ENCODE data around the gene RGL3. TPM values are rescaled to one million over a fixed set of nuclear protein-coding genes. Genes with fewer than 3 reads are reported as not detected.

The RGL3 gene
- total RNA-seq, 1 experiment from 2014 or later: 22.6 TPM

DNA sequence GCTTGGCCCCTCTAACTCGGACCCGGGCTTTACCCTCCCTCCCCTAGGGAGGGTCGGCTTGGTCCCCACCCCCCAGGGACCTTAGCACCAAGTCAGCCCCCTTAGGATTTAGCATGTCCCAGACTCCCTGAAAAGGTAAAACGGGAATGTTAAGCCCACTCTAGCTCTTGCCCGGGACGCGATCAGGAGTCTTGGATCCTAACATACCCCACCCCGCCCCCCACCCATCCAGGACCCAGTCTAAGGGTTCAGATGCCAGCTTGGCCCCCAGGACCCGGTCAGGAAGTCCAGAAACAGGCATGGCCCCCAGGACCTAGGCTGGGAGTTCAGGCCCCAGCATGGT, 35.4 kb downstream of the RGL3 start:
- H3K36me3 ChIP-seq (ENCODE audit: control insufficient read depth, insufficient read depth, low read length): no peaks in the 10 kb centered on the region; the same call in 1 of the 2 replicates
- ATAC-seq (no peak), DNase-seq (ENCODE audit: low read depth, low spot score) (no peak)
- 0 out of 2 replicates have a peak overlapping the region, but pooled peaks have one; percentile 17 for H3K27ac ChIP-seq (ENCODE audit: low read length)
- H3K4me3 ChIP-seq (ENCODE audit: low read depth in 2 of 2, low read length in 2 of 2): peak overlapping the region; percentile 62 to 75
- ChIA-PET POLR2A (interaction anchor here (0.6 to 0.7 kb wide), 2 partner anchors 47 to 291 kb away, joined by 3 to 5 read pairs; no protein-coding TSS in a partner anchor), CTCF (interaction anchor here (0.9 to 1.4 kb wide), 2 partner anchors 90 to 99 kb away, joined by 8 to 10 read pairs; no protein-coding TSS in a partner anchor)
- H3K9me3 ChIP-seq (ENCODE audit: control insufficient read depth, insufficient read depth, low read depth, low read length): no peaks in the 10 kb centered on the region
- no peaks in the 10 kb centered on the region for H3K27me3 ChIP-seq (ENCODE audit: control insufficient read depth, insufficient read depth, low read length)
- TF ChIP-seq, protein P1, sequence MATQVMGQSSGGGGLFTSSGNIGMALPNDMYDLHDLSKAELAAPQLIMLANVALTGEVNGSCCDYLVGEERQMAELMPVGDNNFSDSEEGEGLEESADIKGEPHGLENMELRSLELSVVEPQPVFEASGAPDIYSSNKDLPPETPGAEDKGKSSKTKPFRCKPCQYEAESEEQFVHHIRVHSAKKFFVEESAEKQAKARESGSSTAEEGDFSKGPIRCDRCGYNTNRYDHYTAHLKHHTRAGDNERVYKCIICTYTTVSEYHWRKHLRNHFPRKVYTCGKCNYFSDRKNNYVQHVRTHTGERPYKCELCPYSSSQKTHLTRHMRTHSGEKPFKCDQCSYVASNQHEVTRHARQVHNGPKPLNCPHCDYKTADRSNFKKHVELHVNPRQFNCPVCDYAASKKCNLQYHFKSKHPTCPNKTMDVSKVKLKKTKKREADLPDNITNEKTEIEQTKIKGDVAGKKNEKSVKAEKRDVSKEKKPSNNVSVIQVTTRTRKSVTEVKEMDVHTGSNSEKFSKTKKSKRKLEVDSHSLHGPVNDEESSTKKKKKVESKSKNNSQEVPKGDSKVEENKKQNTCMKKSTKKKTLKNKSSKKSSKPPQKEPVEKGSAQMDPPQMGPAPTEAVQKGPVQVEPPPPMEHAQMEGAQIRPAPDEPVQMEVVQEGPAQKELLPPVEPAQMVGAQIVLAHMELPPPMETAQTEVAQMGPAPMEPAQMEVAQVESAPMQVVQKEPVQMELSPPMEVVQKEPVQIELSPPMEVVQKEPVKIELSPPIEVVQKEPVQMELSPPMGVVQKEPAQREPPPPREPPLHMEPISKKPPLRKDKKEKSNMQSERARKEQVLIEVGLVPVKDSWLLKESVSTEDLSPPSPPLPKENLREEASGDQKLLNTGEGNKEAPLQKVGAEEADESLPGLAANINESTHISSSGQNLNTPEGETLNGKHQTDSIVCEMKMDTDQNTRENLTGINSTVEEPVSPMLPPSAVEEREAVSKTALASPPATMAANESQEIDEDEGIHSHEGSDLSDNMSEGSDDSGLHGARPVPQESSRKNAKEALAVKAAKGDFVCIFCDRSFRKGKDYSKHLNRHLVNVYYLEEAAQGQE (IDR thresholded peaks at IDR 0.05; ENCODE audit: insufficient read depth in 1 of 2, low read depth in 2 of 2, low read length in 1 of 2): no peak
- TF ChIP-seq TCF7L2 (IDR thresholded peaks at IDR 0.05; ENCODE audit: low read depth, low read length): no peak
- TF ChIP-seq POLR2AphosphoS5 (IDR thresholded peaks at IDR 0.05; ENCODE audit: low read depth, low read length): no peak
- no peak for TF ChIP-seq SIN3A (IDR thresholded peaks at IDR 0.05; ENCODE audit: borderline replicate concordance, insufficient read depth, low read depth, low read length)
- TF ChIP-seq, protein P2, sequence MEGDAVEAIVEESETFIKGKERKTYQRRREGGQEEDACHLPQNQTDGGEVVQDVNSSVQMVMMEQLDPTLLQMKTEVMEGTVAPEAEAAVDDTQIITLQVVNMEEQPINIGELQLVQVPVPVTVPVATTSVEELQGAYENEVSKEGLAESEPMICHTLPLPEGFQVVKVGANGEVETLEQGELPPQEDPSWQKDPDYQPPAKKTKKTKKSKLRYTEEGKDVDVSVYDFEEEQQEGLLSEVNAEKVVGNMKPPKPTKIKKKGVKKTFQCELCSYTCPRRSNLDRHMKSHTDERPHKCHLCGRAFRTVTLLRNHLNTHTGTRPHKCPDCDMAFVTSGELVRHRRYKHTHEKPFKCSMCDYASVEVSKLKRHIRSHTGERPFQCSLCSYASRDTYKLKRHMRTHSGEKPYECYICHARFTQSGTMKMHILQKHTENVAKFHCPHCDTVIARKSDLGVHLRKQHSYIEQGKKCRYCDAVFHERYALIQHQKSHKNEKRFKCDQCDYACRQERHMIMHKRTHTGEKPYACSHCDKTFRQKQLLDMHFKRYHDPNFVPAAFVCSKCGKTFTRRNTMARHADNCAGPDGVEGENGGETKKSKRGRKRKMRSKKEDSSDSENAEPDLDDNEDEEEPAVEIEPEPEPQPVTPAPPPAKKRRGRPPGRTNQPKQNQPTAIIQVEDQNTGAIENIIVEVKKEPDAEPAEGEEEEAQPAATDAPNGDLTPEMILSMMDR (IDR thresholded peaks at IDR 0.05): no peak
- no TSS peak for BruUV-seq (replicated peaks)
- H3K4me1 ChIP-seq (ENCODE audit: control insufficient read depth, insufficient read depth, low read length): peaks cover 12% of the 10 kb centered on the region
- intact Hi-C loops (cut with micrococcal nuclease; ENCODE audit: unreplicated experiment) (no loop called here), in situ Hi-C loops (cut with HindIII; ENCODE audit: low pct_unique_long_range_greater_than_20kb, low sequenced_read_pairs) (no loop called here)

DNA sequence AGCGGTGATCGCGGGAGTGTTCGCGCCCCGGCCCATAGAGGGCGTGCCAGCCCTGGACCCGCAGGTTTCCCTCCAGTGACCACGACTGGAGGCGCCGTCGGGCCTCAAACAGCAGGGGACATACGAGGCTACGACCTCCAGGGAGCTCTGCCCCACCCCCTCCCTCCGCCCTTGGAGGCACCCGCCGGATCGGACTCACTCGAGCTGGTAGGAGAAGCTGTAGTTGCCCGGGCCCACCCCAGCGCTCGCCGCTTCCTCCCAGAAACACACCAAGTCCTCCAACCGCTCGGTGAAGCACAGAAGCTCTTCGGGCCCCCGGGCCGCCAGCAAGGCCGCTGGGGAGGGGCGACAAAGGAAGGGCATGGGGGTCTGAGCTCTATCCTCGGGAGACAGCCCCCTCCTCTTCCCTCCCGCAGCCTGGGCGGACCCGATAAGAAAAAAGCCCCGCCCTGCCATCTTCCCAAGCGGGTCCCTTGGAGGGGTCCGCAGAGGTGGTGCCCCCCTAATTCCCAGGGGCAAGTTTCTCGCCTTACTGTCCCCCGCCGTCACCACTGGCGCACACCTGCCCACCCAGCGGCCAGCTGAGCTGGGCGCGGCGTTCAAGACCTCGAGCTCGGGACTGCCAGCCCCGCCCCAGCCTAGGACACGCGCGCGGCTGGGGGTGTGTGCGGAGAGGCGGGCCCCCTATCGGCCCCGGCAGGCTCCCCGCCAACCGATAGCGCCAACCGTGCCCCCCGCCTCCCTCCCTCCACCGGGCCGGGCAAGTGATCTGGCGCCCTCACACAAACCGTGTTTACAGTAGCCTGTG, 36.0 kb downstream of the RGL3 start:
- Histone ChIP-seq H3K27ac (ENCODE audit: low read length) (peak overlapping the region; percentile 61; the same call in 1 of the 2 replicates), H3K27me3 (ENCODE audit: control insufficient read depth, insufficient read depth, low read length) (no peaks in the 10 kb centered on the region), H3K9me3 (ENCODE audit: control insufficient read depth, insufficient read depth, low read depth, low read length) (no peaks in the 10 kb centered on the region), H3K4me3 (ENCODE audit: low read depth in 2 of 2, low read length in 2 of 2) (peak overlapping the region; percentile 62 to 75), H3K4me1 (ENCODE audit: control insufficient read depth, insufficient read depth, low read length) (peaks cover 18% of the 10 kb centered on the region), H3K36me3 (ENCODE audit: control insufficient read depth, insufficient read depth, low read length) (no peaks in the 10 kb centered on the region; the same call in 1 of the 2 replicates)
- ChIA-PET CTCF (interaction anchor here (0.6 to 1.4 kb wide), 6 partner anchors 30 to 1087 kb away, joined by 3 to 13 read pairs (median 6); partner anchors contain the start of gene RGL3), POLR2A (interaction anchor here (0.5 to 0.7 kb wide), 3 partner anchors 8 to 290 kb away, joined by 3 to 6 read pairs (median 5); no protein-coding TSS in a partner anchor)
- intact Hi-C loops (cut with micrococcal nuclease; ENCODE audit: unreplicated experiment): no loop called here
- ATAC-seq (peak; percentile 15; the same call in 1 of the 2 replicates), DNase-seq (ENCODE audit: low read depth, low spot score) (no peak)
- in situ Hi-C loops (cut with HindIII; ENCODE audit: low pct_unique_long_range_greater_than_20kb, low sequenced_read_pairs): no loop called here
- TF ChIP-seq, protein P2 (IDR thresholded peaks at IDR 0.05): peak; percentile 86
- TF ChIP-seq, protein P1 (IDR thresholded peaks at IDR 0.05; ENCODE audit: insufficient read depth in 1 of 2, low read depth in 2 of 2, low read length in 1 of 2): 0 out of 4 replicates have a peak, but pooled peaks of 1 of the 2 experiments have one; percentile 36
- no peak for TF ChIP-seq POLR2AphosphoS5 (IDR thresholded peaks at IDR 0.05; ENCODE audit: low read depth, low read length)
- no peak for TF ChIP-seq TCF7L2 (IDR thresholded peaks at IDR 0.05; ENCODE audit: low read depth, low read length)
- 0 out of 2 replicates have a peak, but pooled peaks have one; percentile 52 for TF ChIP-seq SIN3A (IDR thresholded peaks at IDR 0.05; ENCODE audit: borderline replicate concordance, insufficient read depth, low read depth, low read length)
- no TSS peak for BruUV-seq (replicated peaks)
